Gastrocnemius medialis (tissue), 4 donors: ENCODE results near the gene PRKAG3.

Experiments used
- CTCF ChIP-seq, 5 experiments: fragments of 450-650 bp in 3 of 5; fragments of 200-600 bp in 2 of 5; sonication (generic) in 2 of 5; IDR thresholded peaks in 4 of 5; conservative IDR thresholded peaks in 1 of 5; 1 replicate in 4 of 5; 2 replicates in 1 of 5; pipeline ENCODE4 v1.5.1; 2016 to 2019; ENCODE audit warnings: antibody characterized with exemption in 5 of 5, mild to moderate bottlenecking in 3 of 5, moderate library complexity in 3 of 5
- POLR2A ChIP-seq, 2 donors: fragments of 450-650 bp; IDR thresholded peaks; one replicate each; pipeline ENCODE4 v1.6.1; 2017; ENCODE audit warnings: antibody characterized with exemption in 2 of 2, mild to moderate bottlenecking in 2 of 2, moderate library complexity in 2 of 2

- TF ChIP-seq CTCF (IDR thresholded peaks at IDR 0.05 in 4 of 5, conservative IDR thresholded peaks at IDR 0.05 in 1 of 5) (no peak), POLR2A (IDR thresholded peaks at IDR 0.05) (no peak)
Observed at GRCh38 chr2:218812861-218813260, 18.7 kb downstream of the PRKAG3 start.
